Sigmoid colon (tissue), 7 donors: Measurements from ENCODE around the gene GAN. TPM values are rescaled to one million over a fixed set of nuclear protein-coding genes. Genes with fewer than 3 reads are reported as not detected.

Experiments used
- DNase-seq: peaks from one replicate; pipeline ENCODE4 v3.0.0-alpha.2; 2019
- H3K27ac ChIP-seq, 4 donors: fragments of 200-600 bp; sonication (generic); one replicate each; pipeline ENCODE4 v1.5.1; 2016 to 2019; ENCODE audit warnings: mild to moderate bottlenecking in 1 of 4
- H3K27me3 ChIP-seq, 3 donors: fragments of 200-600 bp; sonication (generic); one replicate each; pipeline ENCODE4 v1.5.1; 2019; ENCODE audit warnings: mild to moderate bottlenecking in 1 of 3
- H3K36me3 ChIP-seq, 4 donors: fragments of 200-600 bp; sonication (generic); one replicate each; pipeline ENCODE4 v1.5.1; 2016 to 2019
- H3K4me1 ChIP-seq, 4 donors: fragments of 200-600 bp; sonication (generic); one replicate each; pipeline ENCODE4 v1.5.1; 2017 to 2019
- H3K4me3 ChIP-seq, 4 donors: fragments of 200-600 bp; sonication (generic); one replicate each; pipeline ENCODE4 v1.5.1; 2017 to 2019; ENCODE audit warnings: mild to moderate bottlenecking in 2 of 4, moderate library complexity in 1 of 4
- H3K9me3 ChIP-seq, 4 donors: fragments of 200-600 bp in 3 of 4; sonication (generic) in 3 of 4; one replicate each; pipeline versions ENCODE4 v1.5.1 to v1.6.1; 2013 to 2019
- CTCF ChIP-seq, 4 experiments: fragments of 450-650 bp in 3 of 4; fragments of 200-600 bp in 1 of 4; IDR thresholded peaks; one replicate each; pipeline ENCODE4 v1.5.1; 2016 to 2019; ENCODE audit warnings: antibody characterized with exemption in 4 of 4, mild to moderate bottlenecking in 3 of 4, moderate library complexity in 2 of 4
- EP300 ChIP-seq, 4 donors: sonication (generic); formaldehyde crosslinking; IDR thresholded peaks; one replicate each; pipeline ENCODE4 v1.6.1; 2017; ENCODE audit warnings: antibody characterized with exemption in 4 of 4
- POLR2A ChIP-seq, 2 donors: fragments of 450-650 bp; IDR thresholded peaks; one replicate each; pipeline ENCODE4 v1.6.1; 2016; ENCODE audit warnings: antibody characterized with exemption in 2 of 2, mild to moderate bottlenecking in 2 of 2, moderate library complexity in 2 of 2
- POLR2AphosphoS5 ChIP-seq, 4 donors: sonication (generic); formaldehyde crosslinking; IDR thresholded peaks; one replicate each; pipeline ENCODE4 v1.6.1; 2017; ENCODE audit warnings: antibody characterized with exemption in 4 of 4
- WGBS, 2 donors: extraction: QIAGEN DNeasy Blood & Tissue Kit; methylation state at CpG; one replicate each; pipeline ENCODE4 v1.1.7; 2013; 5-methylcytosine and 5-hydroxymethylcytosine counted together
- intact Hi-C: fragments of 100-400 bp; cut with DNase I; formaldehyde crosslinking; loops from one replicate; pipeline ENCODE4 v1.15.1; 2023
- polyA plus RNA-seq, 3 donors: library from polyadenylated mRNA; stranded (reverse); fragments of 200-250 nt; gene quantifications; one replicate each; pipeline ENCODE4 v1.2.3, GENCODE V29; 2013
- total RNA-seq, 4 donors: library from RNA; depleted of rRNA; stranded (reverse); fragments of >200 nt; gene quantifications; one replicate each; pipeline ENCODE4 v1.1.0, GENCODE V29; 2016
- donor health status: healthy with polysubstance abuse.
- donor health status: Bipolar disorder and iron deficiency.
- donor health status: healthy.

The GAN gene
- total and polyA plus RNA-seq, 7 donors: 1.2 to 14.7 (median 9.1) TPM

DNA sequence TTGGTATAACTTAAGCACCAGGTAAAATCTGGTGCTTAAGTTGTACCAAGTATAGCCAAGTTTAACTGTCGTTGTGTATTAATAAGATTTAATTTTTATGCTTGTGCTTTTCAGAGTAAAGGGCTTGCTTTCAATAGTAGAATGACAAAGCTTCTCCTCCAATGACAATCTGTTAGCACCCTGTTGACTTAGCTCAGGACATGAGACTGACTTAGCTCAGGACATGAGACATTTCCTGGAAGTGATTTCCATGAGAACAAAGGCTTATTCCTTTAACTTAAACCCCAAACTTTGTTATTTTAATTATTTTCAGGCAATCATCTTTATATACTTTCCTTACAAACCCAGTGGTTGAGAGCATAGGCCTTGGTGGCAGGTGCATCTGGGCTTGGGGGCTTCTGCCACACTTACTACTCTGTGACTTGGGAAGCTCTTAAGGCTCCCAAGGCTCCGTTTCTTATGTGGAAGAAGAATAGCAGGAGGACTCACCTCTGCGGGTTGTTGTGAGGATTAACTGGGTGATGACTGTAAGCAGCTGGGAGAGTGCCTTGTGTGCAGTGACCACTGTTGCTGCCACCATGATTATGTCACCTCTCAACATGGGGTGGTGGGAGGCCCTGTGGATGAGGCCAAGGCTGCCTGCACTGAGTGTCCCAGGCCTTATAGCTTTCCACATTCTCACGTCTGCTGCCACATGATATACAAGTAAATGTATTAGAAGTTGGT, 70.4 kb downstream of the GAN start:
- H3K4me1 ChIP-seq: peaks cover 0 to 24% (median 21%) of the 10 kb centered on the region in 4 donors
- 96 to 97% methylated on average over 4 of the region's 4 CpGs for WGBS, 2 donors
- no peaks in the 10 kb centered on the region for H3K9me3 ChIP-seq
- no peak for DNase-seq
- intact Hi-C loops: no loop called here
- TF ChIP-seq EP300 (IDR thresholded peaks at IDR 0.05) (no peak), CTCF (IDR thresholded peaks at IDR 0.05) (no peak), POLR2AphosphoS5 (IDR thresholded peaks at IDR 0.05) (no peak), POLR2A (IDR thresholded peaks at IDR 0.05) (no peak)
- no peak overlapping the region for H3K4me3 ChIP-seq
- H3K27ac ChIP-seq: peak overlapping the region; percentile 45 to 79 (median 75)
- H3K36me3 ChIP-seq: peaks cover 0 to 7% (median 0%) of the 10 kb centered on the region in 4 donors
- H3K27me3 ChIP-seq: no peaks in the 10 kb centered on the region

- no peak for DNase-seq
- no peak overlapping the region for H3K27ac ChIP-seq
- H3K4me3 ChIP-seq: no peak overlapping the region
- no peaks in the 10 kb centered on the region for H3K9me3 ChIP-seq
- peaks cover 0 to 16% (median 0%) of the 10 kb centered on the region in 4 donors for H3K36me3 ChIP-seq
- H3K4me1 ChIP-seq: peaks cover 0 to 22% (median 20%) of the 10 kb centered on the region in 4 donors
- TF ChIP-seq CTCF (IDR thresholded peaks at IDR 0.05) (no peak), POLR2A (IDR thresholded peaks at IDR 0.05) (no peak), POLR2AphosphoS5 (IDR thresholded peaks at IDR 0.05) (no peak), EP300 (IDR thresholded peaks at IDR 0.05) (no peak)
- no peaks in the 10 kb centered on the region for H3K27me3 ChIP-seq
- intact Hi-C loops: no loop called here
- 96 to 97% methylated on average over 14 of the region's 14 CpGs for WGBS, 2 donors
Observed at GRCh38 chr16:81388357-81388756, 73.6 kb downstream of the GAN start.

DNA sequence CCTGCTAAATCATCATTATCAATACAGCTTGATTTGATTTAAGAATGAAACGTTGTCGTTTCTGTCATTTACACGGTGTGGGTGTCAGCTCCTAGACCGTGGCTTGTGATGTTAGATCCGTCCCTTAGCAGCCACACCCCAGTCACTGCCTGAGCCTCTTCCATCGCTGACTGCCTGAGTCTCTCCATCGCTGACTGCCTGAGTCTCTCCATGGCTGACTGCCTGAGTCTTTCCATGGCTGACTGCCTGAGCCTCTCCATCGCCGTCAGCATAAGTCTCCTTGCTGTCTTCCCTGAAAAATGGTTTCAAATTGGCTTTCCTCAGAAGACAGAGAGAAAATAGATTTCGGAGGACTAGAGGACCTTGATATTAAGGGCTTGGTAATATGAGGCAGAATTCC, 76.1 kb downstream of the GAN start:
- Histone ChIP-seq H3K27me3 (no peaks in the 10 kb centered on the region), H3K36me3 (peaks cover 0 to 16% (median 0%) of the 10 kb centered on the region in 4 donors), H3K4me3 (no peak overlapping the region), H3K4me1 (peaks cover 0 to 11% (median 10%) of the 10 kb centered on the region in 4 donors), H3K27ac (no peak overlapping the region), H3K9me3 (no peaks in the 10 kb centered on the region)
- TF ChIP-seq POLR2A (IDR thresholded peaks at IDR 0.05): no peak
- TF ChIP-seq EP300 (IDR thresholded peaks at IDR 0.05): no peak
- TF ChIP-seq CTCF (IDR thresholded peaks at IDR 0.05): no peak
- no peak for TF ChIP-seq POLR2AphosphoS5 (IDR thresholded peaks at IDR 0.05)
- no peak for DNase-seq
- WGBS, 2 donors: 92 to 94% methylated on average over 10 of the region's 10 CpGs
- intact Hi-C loops: no loop called here

- DNase-seq: no peak
- no peaks in the 10 kb centered on the region for H3K9me3 ChIP-seq
- peaks cover 0 to 11% (median 10%) of the 10 kb centered on the region in 4 donors for H3K4me1 ChIP-seq
- no peak overlapping the region for H3K4me3 ChIP-seq
- H3K27me3 ChIP-seq: no peaks in the 10 kb centered on the region
- TF ChIP-seq POLR2AphosphoS5 (IDR thresholded peaks at IDR 0.05) (no peak), CTCF (IDR thresholded peaks at IDR 0.05) (no peak), POLR2A (IDR thresholded peaks at IDR 0.05) (no peak), EP300 (IDR thresholded peaks at IDR 0.05) (no peak)
- WGBS, 2 donors: 97 to 98% methylated on average over 6 of the region's 6 CpGs
- intact Hi-C loops: no loop called here
- peaks cover 0 to 16% (median 0%) of the 10 kb centered on the region in 4 donors for H3K36me3 ChIP-seq
- H3K27ac ChIP-seq: no peak overlapping the region
Observed at GRCh38 chr16:81392011-81392410, 77.2 kb downstream of the GAN start.
